RWPE2 (cell line): ENCODE results near the gene RBM20.

Experiments
- ATAC-seq: fragments of 200-7000 bp; cut with Tn5 transposase; 3 replicates; pipeline ENCODE4 v1.9.1; 2021; ENCODE audit warnings: low read depth
- DNase-seq: peaks from one replicate; pipeline ENCODE4 v3.0.0-alpha.2; 2020; ENCODE audit warnings: low spot score
- H3K27ac ChIP-seq: fragments of 450-650 bp; 2 replicates; pipeline ENCODE4 v1.5.1; 2017; ENCODE audit warnings: mild to moderate bottlenecking; ENCODE audit not compliant: poor library complexity, severe bottlenecking
- H3K27me3 ChIP-seq: fragments of 250-450 bp; sonication (Bioruptor Pico); 2 replicates; pipeline ENCODE4 v1.5.1; 2021; ENCODE audit warnings: mild to moderate bottlenecking, moderate library complexity; ENCODE audit not compliant: insufficient read depth, poor library complexity, severe bottlenecking
- H3K36me3 ChIP-seq: fragments of 250-450 bp; sonication (Bioruptor Pico); 2 replicates; pipeline ENCODE4 v1.5.1; 2020; ENCODE audit warnings: low read depth, mild to moderate bottlenecking, moderate library complexity
- H3K4me1 ChIP-seq: fragments of 250-450 bp; sonication (Bioruptor Pico); 2 replicates; pipeline ENCODE4 v1.5.1; 2021; ENCODE audit warnings: mild to moderate bottlenecking, moderate library complexity; ENCODE audit not compliant: insufficient read depth, poor library complexity, severe bottlenecking
- H3K4me3 ChIP-seq: fragments of 250-450 bp; sonication (Bioruptor Pico); 2 replicates; pipeline ENCODE4 v1.5.1; 2021; ENCODE audit warnings: mild to moderate bottlenecking, moderate library complexity; ENCODE audit not compliant: severe bottlenecking
- H3K9me3 ChIP-seq: fragments of 250-450 bp; sonication (Bioruptor Pico); 2 replicates; pipeline ENCODE4 v1.5.1; 2021; ENCODE audit warnings: mild to moderate bottlenecking, moderate library complexity; ENCODE audit not compliant: severe bottlenecking
- CTCF ChIP-seq: fragments of 450-650 bp; IDR thresholded peaks from one replicate; pipeline ENCODE4 v1.5.1; 2017; ENCODE audit warnings: mild to moderate bottlenecking, moderate library complexity; ENCODE audit not compliant: poor library complexity, severe bottlenecking

The RBM20 gene

GRCh38 chr10:110694263-110694662 is 50.1 kb downstream of the RBM20 start:
- Histone ChIP-seq H3K4me3 (no peak overlapping the region), H3K9me3 (no peaks in the 10 kb centered on the region), H3K36me3 (no peaks in the 10 kb centered on the region), H3K27ac (no peak overlapping the region), H3K27me3 (no peaks in the 10 kb centered on the region), H3K4me1 (no peaks in the 10 kb centered on the region)
- DNase-seq: no peak
- no peak for TF ChIP-seq CTCF
- ATAC-seq: no peak

GRCh38 chr10:110694820-110695538 is 50.8 kb downstream of the RBM20 start:
- Histone ChIP-seq H3K4me1 (no peaks in the 10 kb centered on the region), H3K9me3 (no peaks in the 10 kb centered on the region), H3K27me3 (no peaks in the 10 kb centered on the region), H3K27ac (no peak overlapping the region), H3K4me3 (no peak overlapping the region), H3K36me3 (no peaks in the 10 kb centered on the region)
- no peak for DNase-seq
- no peak for TF ChIP-seq CTCF
- ATAC-seq: no peak

GRCh38 chr10:110695539-110695886 is 51.4 kb downstream of the RBM20 start:
- Histone ChIP-seq H3K9me3 (no peaks in the 10 kb centered on the region), H3K4me3 (no peak overlapping the region), H3K36me3 (no peaks in the 10 kb centered on the region), H3K4me1 (no peaks in the 10 kb centered on the region), H3K27me3 (no peaks in the 10 kb centered on the region), H3K27ac (no peak overlapping the region)
- no peak for DNase-seq
- no peak for ATAC-seq
- TF ChIP-seq CTCF: no peak

- Histone ChIP-seq H3K9me3 (no peaks in the 10 kb centered on the region), H3K4me3 (no peak overlapping the region), H3K27ac (no peak overlapping the region), H3K4me1 (no peaks in the 10 kb centered on the region), H3K36me3 (no peaks in the 10 kb centered on the region), H3K27me3 (no peaks in the 10 kb centered on the region)
- no peak for ATAC-seq
- no peak for DNase-seq
- no peak for TF ChIP-seq CTCF
Observed at GRCh38 chr10:110696436-110696835, 52.3 kb downstream of the RBM20 start.

GRCh38 chr10:110698340-110698739 is 54.2 kb downstream of the RBM20 start:
- DNase-seq: no peak
- H3K36me3 ChIP-seq: no peaks in the 10 kb centered on the region
- no peaks in the 10 kb centered on the region for H3K9me3 ChIP-seq
- no peak overlapping the region for H3K27ac ChIP-seq
- no peaks in the 10 kb centered on the region for H3K4me1 ChIP-seq
- no peak for ATAC-seq
- H3K4me3 ChIP-seq: no peak overlapping the region
- no peak for TF ChIP-seq CTCF
- H3K27me3 ChIP-seq: no peaks in the 10 kb centered on the region
